ENCODE results near the gene CBX8.

CBX8 gene

DNA sequence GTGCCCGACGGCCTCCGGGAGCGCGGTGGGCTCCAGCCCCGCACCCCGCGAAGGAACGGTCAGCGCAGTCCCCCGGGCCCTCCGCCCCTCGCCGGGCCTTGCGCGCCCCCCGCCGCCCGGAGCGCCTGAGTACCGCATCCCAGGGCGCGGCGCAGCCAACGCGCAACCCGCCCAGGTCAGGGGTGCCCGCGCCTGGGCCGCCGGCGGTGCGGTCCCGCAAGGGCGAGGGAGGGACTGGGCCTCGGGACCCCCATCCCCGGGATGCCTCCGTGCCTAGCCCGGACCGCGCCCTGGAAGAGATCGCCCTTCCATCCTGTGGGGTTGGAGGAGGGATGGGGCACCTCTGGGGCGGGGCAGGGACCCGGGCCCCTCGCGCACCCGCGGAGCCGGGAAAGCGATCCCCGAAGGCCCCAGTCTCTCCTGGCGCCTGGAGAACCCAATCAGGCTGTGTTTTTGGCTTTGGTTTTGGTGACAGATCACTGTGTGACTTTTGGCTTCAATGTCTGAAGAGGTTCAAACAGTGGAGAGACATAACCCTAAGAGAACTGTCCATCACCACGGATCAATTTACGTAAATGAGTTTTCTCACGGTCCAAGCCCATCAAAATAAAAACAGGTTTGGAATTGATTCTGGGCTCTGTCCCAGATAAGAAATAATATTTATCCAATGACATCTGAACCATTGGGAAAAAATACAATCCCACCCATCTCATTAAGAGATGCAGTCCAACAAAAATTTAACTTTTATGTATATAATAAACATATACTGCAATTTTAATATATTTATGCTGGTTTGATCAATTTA lies 48.4 kb downstream of the CBX8 start:
- no peak for DNase-seq

DNA sequence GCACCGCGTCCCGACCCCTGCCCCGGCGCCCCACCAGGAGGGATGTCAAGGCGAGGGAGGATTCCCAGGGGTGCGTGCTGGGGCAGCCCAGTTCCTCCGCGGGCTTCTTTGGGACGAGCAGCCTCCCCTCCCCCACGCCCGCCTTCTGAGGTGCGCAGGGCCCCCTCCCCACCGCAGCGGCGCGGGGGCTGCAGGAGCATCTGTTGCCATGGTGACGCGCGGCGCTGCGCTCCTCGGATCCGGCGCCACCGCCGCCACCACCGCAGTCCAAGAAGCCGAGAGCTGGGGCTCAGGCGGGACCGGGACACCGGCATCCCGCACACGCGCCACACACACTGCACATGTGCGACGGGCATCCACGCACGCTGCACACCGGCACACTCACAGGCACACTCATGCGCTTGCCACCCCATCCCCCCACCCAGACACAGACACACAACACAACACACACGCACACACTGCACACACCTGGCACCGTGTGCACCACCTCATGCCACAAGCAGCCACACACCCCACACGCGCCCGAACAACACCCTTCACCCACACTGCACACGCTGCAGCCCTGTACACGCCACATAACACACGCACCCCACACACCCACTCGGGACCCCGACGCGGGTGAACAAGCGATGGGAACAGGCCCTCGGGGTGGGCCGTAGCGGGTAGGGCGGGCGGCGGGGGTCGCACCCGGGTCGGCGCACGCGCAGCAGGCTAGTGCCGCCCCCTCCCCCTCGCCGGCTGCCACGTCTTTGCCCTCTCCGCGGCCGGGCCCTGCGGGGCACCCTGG lies 49.2 kb downstream of the CBX8 start:
- DNase-seq, result no peak

DNA sequence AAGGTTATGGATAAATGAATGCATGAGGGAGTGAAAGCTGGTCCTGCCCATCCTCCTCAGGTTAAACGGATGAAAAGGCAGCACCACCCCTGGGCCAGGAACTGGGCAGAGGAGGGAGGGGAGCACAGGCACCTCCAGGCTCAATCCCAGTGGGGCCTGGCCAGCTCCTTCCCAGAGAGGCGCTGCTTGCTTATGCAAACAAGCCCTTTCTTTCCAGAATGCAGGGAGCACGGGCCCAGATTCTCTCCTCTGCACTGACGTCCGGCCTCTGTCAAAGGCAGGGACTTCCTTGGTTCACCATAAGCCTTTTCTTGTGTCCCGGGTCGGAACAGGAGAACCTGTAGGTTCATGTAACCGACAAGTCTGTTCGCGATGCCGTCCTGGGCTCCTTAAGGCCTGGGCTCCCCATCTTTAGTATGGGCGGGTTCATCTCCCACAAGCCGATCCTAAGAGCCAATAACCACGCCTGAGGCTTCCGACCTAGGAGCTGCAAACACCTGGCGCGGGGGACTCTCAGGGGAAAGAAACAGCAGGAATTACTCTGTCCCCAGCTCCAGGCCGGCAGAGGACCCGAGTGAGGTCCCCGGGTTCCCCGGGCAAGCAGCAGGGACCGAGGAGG lies 49.9 kb downstream of the CBX8 start:
- no peak for DNase-seq

DNA sequence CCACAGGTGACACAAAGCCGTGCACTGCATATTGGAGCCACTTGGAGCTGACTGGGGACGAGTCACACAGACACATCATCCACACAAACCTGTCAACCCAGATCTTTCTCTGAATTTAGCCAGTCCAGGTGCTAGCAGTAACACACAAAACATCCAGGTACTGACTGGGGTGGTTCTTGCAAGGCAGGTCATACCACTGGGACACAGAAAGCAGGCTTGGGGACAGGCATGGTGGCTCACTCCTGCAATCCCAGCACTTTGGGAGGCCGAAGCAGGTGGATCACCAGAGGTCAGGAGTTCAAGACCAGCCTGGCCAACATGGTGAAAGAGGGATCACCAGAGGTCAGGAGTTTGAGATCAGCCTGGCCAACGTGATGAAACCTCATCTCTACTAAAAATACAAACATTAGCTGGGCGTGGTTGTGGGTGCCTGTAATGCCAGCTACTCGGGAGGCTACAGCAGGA lies 51.2 kb downstream of the CBX8 start:
- no peak for DNase-seq

DNA sequence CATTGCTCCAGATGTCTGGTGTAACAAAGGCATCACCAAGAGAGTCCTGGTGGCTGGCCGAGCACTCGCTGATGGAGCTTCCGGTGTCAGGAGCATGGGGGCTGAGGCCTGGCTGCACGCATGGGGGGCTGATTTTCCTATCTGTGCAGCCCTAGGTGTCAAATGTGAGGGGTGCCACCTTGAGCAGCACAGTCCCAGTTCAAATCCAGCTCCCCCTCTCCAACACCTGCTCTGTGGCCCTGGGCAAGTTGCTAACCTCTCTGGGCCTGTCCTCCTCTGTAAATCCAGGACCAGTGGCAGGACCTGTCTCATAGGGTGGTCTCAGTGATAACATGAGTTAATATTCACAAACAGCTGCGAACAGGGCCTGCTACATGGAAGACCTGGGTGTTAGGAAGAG lies 53.3 kb downstream of the CBX8 start:
- no peak for DNase-seq

DNA sequence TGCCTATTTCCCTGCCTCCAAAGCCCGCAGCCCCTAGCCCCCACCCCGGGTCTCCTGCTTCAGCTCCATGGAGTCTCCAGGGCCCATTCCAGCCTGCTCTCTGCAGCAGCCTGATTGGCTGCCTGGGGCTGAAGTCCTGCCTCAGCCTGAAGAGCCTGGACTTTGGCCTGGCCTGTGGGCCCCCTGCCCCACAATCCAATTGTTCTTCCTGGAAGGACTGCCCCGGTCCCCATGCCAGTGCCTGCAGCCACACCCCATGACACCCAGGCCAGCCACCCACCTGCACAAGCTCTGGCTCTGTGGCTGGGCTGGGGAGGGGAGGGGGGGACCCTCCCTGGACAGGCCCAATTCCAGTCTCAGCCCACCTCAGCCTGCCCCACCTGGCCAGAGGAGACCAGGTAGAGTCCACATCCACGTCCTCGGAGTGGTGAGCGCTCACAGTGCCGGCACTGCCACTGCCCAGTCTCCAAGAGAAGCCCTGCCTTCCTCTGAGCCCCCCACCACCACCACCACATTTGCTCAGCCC lies 53.9 kb downstream of the CBX8 start:
- DNase-seq, result no peak

DNA sequence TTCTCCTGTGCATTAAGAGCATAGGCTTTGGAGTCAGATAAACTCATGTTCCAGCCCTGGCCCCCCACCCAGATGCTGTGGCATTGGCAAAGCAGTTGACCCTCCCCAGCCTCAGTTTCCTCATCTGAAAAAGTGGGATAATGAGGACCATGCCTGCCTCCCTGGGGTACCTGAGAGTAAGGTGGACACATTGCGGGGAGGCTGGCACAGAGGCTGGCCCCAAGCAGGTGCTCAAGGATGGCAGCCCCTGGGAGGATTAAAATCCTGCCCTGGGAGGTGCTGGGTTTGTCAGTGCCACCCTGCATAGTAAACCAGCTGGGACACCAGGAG lies 54.3 kb downstream of the CBX8 start:
- no peak for DNase-seq

Data from activated CD8-positive, alpha-beta memory T cell treated with anti-CD3 and anti-CD28 coated beads, Interleukin-2, amount 50 U/mL, for 48 hours (primary cell).